ENCODE data around the gene TRIM52. TPM values are rescaled to one million over a fixed set of nuclear protein-coding genes. Genes with fewer than 3 reads are reported as not detected.
A peak's percentile ranks its signal among the peaks of the same experiment; 100 is the strongest.

TRIM52 gene
- total and polyA plus RNA-seq, 4 donors = 3.0 to 19.3 (median 15.3) TPM

DNA sequence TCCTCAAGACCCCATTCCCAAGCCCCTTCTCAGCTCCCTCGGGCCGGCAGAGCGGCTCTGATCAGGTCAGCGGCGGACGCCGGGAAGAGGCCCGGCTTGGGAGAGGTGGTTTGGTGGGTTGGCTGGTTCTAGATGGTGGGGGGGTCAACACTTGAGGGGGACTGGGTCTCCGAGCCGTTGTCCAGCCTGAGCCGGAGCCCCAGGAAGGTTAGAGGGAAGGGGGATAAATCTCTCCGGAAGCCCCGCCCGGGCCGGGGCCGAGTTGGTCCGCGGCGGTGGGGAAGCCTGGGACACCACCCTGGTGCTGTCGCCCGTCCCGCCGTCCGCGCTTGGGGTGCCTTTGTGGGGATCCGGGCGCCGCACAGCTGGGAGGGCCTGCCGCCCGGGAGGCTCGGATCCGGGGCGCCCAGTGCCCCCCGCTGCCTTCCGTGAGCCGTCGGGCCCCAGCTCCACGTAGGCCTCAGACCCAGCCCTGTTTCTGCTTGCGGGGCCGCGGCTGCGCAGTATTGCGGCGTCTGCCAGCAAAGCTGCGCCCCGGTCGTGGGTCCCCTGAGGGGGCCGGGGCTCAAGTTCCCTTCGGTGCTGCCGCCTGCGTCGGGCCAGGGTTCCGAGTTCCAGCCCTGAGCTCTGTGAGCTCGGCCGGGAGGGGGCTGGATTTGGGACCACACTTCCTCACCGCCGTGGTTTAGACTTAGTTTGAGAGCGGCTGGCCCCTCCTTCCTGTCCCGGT lies 542 bp upstream of the TRIM52 start:
- ATAC-seq (ENCODE audit: low FRiP score) (peak; percentile 82), DNase-seq (peak; percentile 84 to 89)
- intact Hi-C loops (cut with DNase I) = loop anchor here (5.0 to 10.0 kb wide), 2 partner anchors 69 to 77 kb away; no protein-coding TSS in a partner anchor
- Histone ChIP-seq H3K27me3 (ENCODE audit: control insufficient read depth in 1 of 2, insufficient read depth in 2 of 2, low read length in 1 of 2) (no peaks in the 10 kb centered on the region), H3K36me3 (ENCODE audit: control insufficient read depth in 1 of 2, insufficient read depth in 2 of 2, low read length in 1 of 2) (no peaks in the 10 kb centered on the region), H3K27ac (ENCODE audit: low read depth in 1 of 2, low read length in 2 of 2) (peak overlapping the region; percentile 75 to 98), H3K4me1 (ENCODE audit: control insufficient read depth in 1 of 2, insufficient read depth in 2 of 2, low read length in 2 of 2) (no peaks in the 10 kb centered on the region), H3K4me3 (ENCODE audit: low read length in 2 of 2) (peak overlapping the region; percentile 44 to 93), H3K9me3 (ENCODE audit: control insufficient read depth, low read length) (no peaks in the 10 kb centered on the region)
- WGBS, 2 donors = 1% methylated on average over 43 to 59 of the region's 59 CpGs

DNA sequence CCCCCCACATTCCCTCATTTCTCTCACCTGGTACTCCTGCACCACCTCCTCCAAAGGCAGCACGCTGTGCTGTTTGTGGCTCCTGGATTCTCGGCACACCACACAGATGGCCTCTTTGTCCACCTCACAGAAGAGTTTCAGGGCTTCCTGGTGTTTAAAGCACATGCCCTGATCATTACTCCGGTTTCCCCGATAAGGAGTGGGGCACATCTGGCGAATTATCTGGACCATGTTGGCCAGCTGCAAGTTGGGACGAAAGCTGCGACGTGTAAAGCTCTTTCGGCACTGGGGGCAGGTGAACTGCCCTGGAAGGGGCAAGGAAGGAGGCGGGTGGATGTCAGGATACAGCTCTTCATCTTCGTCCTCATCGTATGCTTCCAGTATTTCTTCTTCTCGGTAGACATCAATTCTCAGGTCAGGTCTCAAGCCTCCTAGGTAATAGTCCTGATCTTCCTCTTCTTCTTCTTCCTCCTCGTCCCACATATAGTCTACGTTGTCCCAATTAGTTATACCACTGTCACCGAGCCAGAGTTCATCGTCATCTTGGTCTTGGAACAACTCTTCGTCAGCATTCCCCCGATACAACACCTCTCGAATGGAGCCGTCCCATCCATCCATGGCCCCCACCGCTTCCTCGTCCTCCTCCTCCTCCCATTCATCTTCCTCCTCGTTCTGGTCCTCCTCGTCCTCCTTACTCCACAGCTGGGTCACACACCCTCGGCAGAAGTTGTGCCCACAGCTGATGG lies 796 bp downstream of the TRIM52 start:
- DNase-seq (peak in 1 of 2 donors; percentile 19), ATAC-seq (ENCODE audit: low FRiP score) (no peak)
- Histone ChIP-seq H3K36me3 (ENCODE audit: control insufficient read depth in 1 of 2, insufficient read depth in 2 of 2, low read length in 1 of 2) (no peaks in the 10 kb centered on the region), H3K9me3 (ENCODE audit: control insufficient read depth, low read length) (no peaks in the 10 kb centered on the region), H3K4me3 (ENCODE audit: low read length in 2 of 2) (peak overlapping the region; percentile 44 to 93), H3K27me3 (ENCODE audit: control insufficient read depth in 1 of 2, insufficient read depth in 2 of 2, low read length in 1 of 2) (no peaks in the 10 kb centered on the region), H3K4me1 (ENCODE audit: control insufficient read depth in 1 of 2, insufficient read depth in 2 of 2, low read length in 2 of 2) (no peaks in the 10 kb centered on the region), H3K27ac (ENCODE audit: low read depth in 1 of 2, low read length in 2 of 2) (peak overlapping the region in 1 of 2 donors; percentile 57)
- WGBS, 2 donors = 1 to 2% methylated on average over 26 of the region's 26 CpGs
- intact Hi-C loops (cut with DNase I) = loop anchor here (5.0 to 10.0 kb wide), 2 partner anchors 68 to 75 kb away; no protein-coding TSS in a partner anchor

DNA sequence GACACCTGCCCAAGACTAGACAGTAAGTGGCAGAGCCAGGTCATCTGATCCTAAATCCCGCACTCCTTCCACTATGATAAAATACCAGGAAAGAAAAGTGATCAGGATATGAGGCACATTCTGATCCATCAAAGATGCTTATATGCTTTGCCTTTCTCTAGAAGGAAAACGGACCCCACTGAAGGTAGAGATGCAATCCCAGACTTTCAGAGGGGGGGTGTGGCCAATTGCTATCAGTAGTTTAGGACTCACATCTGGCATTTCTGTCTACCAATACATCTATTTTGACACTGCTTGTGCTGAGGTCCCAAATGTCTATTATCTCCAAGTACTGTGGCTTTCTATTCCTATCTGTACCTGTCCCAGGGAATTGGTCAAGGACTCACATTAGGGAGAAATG lies 1.7 kb downstream of the TRIM52 start:
- Histone ChIP-seq H3K4me1 (ENCODE audit: control insufficient read depth in 1 of 2, insufficient read depth in 2 of 2, low read length in 2 of 2) (no peaks in the 10 kb centered on the region), H3K27ac (ENCODE audit: low read depth in 1 of 2, low read length in 2 of 2) (no peak overlapping the region), H3K9me3 (ENCODE audit: control insufficient read depth, low read length) (no peaks in the 10 kb centered on the region), H3K36me3 (ENCODE audit: control insufficient read depth in 1 of 2, insufficient read depth in 2 of 2, low read length in 1 of 2) (no peaks in the 10 kb centered on the region), H3K27me3 (ENCODE audit: control insufficient read depth in 1 of 2, insufficient read depth in 2 of 2, low read length in 1 of 2) (no peaks in the 10 kb centered on the region), H3K4me3 (ENCODE audit: low read length in 2 of 2) (peak overlapping the region; percentile 44 to 93)
- 25 to 34% methylated on average over 2 of the region's 2 CpGs for WGBS, 2 donors
- intact Hi-C loops (cut with DNase I) = no loop called here
- DNase-seq (no peak), ATAC-seq (ENCODE audit: low FRiP score) (no peak)

DNA sequence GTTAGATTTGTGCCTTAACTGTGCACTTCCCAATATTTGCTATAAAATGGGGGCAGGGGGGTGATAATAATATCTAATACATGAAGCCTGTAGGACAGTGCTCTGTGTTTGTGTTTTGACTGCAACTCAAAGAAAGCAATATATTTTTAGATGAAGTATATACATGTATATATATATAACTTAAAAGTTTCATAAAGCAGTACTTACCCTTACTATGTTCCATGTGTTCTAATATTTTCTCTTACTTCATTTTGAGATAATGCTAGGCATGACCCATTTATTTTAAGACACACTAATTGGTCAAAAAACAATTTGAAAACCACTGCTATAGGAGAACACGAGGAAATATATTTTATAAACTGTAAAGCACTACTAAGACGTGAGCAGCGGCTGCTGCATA lies 2.4 kb downstream of the TRIM52 start:
- DNase-seq (no peak), ATAC-seq (ENCODE audit: low FRiP score) (no peak)
- H3K9me3 ChIP-seq (ENCODE audit: control insufficient read depth, low read length) = no peaks in the 10 kb centered on the region
- intact Hi-C loops (cut with DNase I) = no loop called here
- H3K4me1 ChIP-seq (ENCODE audit: control insufficient read depth in 1 of 2, insufficient read depth in 2 of 2, low read length in 2 of 2) = no peaks in the 10 kb centered on the region
- 39 to 44% methylated on average over 3 of the region's 3 CpGs for WGBS, 2 donors
- H3K27ac ChIP-seq (ENCODE audit: low read depth in 1 of 2, low read length in 2 of 2) = no peak overlapping the region
- H3K27me3 ChIP-seq (ENCODE audit: control insufficient read depth in 1 of 2, insufficient read depth in 2 of 2, low read length in 1 of 2) = no peaks in the 10 kb centered on the region
- no peaks in the 10 kb centered on the region for H3K36me3 ChIP-seq (ENCODE audit: control insufficient read depth in 1 of 2, insufficient read depth in 2 of 2, low read length in 1 of 2)
- H3K4me3 ChIP-seq (ENCODE audit: low read length in 2 of 2) = peak overlapping the region in 1 of 2 donors; percentile 93

DNA sequence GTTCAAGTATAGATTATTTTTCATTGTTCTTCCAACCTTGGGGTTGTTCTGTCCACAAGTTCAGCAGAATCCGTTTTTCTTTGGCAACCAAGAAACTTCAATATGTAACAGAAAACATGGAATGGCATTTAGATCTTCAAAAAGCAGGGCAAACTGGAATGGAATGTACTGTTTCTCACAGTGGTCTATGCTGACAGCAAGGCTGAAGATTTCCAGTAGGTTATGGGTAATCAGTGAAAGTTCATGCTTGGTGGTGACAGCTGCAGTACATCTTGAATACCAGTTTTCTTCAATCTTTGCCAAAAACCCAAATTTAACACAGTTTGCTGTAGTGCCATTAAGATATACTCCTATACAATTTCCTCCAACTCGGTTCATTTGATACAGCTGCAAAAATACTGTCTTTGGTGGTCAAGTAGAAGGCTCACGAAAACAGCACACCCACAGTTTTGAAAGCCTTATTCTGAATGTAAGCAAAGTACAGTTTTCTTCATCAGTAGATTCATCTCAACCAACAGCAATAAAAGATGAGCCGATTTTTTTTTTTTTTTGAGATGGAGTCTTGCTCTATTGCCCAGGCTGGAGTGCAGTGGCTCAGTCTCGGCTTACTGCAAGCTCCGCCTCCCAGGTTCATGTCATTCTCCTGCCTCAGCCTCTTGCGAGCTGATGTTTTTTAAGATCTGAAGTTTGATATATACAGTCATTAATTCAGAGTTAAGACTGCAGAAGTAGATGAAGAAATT lies 4.9 kb downstream of the TRIM52 start:
- intact Hi-C loops (cut with DNase I) = no loop called here
- 60 to 64% methylated on average over 7 of the region's 7 CpGs for WGBS, 2 donors
- no peaks in the 10 kb centered on the region for H3K27me3 ChIP-seq (ENCODE audit: control insufficient read depth in 1 of 2, insufficient read depth in 2 of 2, low read length in 1 of 2)
- H3K36me3 ChIP-seq (ENCODE audit: control insufficient read depth in 1 of 2, insufficient read depth in 2 of 2, low read length in 1 of 2) = peaks cover 0 to 1% of the 10 kb centered on the region in 2 donors
- no peak overlapping the region for H3K4me3 ChIP-seq (ENCODE audit: low read length in 2 of 2)
- no peaks in the 10 kb centered on the region for H3K9me3 ChIP-seq (ENCODE audit: control insufficient read depth, low read length)
- ATAC-seq (ENCODE audit: low FRiP score) (no peak), DNase-seq (no peak)
- no peak overlapping the region for H3K27ac ChIP-seq (ENCODE audit: low read depth in 1 of 2, low read length in 2 of 2)
- H3K4me1 ChIP-seq (ENCODE audit: control insufficient read depth in 1 of 2, insufficient read depth in 2 of 2, low read length in 2 of 2) = peaks cover 0 to 2% of the 10 kb centered on the region in 2 donors

DNA sequence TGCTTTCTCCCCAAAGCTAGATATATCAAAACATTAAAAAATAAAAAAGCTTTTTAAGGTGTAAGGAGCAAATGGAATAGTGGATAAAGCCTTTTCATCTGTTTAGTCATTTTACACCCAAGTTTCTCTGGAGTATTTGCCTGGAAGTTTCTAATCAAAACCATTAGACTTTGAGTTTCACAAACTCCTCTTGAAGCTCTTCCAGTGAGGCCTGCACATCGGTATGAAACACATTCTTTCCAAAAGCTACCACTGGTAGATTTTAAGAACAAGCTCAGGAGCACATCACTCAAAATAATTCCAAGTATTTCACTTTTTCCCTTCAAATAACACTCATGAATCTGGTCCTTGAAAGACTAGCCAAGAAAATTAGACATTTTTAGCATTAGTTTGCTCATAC lies 5.7 kb downstream of the TRIM52 start:
- ATAC-seq (ENCODE audit: low FRiP score) = no peak

DNA sequence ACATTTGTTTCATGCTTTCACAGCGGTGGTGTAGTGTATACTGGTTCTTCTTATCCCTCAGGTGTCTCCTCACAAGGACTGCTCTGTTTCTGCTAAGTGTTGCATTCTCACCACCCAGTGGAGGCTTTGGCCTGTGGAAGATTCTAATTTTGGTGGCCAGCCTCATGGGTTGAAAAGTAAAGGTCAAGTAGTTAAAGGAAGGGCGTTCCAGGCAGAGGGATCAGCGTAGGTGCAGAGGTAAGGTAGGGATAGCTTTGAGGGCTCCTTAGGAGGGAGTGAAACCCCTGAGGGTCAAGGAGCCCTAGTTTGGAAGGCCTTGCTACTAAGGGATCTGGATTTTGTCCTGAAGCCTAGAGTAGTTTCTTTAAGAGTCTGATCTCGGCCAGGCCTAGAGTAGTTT lies 12.7 kb downstream of the TRIM52 start:
- Histone ChIP-seq H3K36me3 (ENCODE audit: control insufficient read depth in 1 of 2, insufficient read depth in 2 of 2, low read length in 1 of 2) (peaks cover 0 to 1% of the 10 kb centered on the region in 2 donors), H3K4me3 (ENCODE audit: low read length in 2 of 2) (peak overlapping the region; percentile 16 to 36), H3K27ac (ENCODE audit: low read depth in 1 of 2, low read length in 2 of 2) (no peak overlapping the region), H3K9me3 (ENCODE audit: control insufficient read depth, low read length) (no peaks in the 10 kb centered on the region), H3K27me3 (ENCODE audit: control insufficient read depth in 1 of 2, insufficient read depth in 2 of 2, low read length in 1 of 2) (no peaks in the 10 kb centered on the region), H3K4me1 (ENCODE audit: control insufficient read depth in 1 of 2, insufficient read depth in 2 of 2, low read length in 2 of 2) (peaks cover 1 to 2% of the 10 kb centered on the region in 2 donors)
- 58 to 62% methylated on average over 4 of the region's 4 CpGs for WGBS, 2 donors
- DNase-seq (no peak), ATAC-seq (ENCODE audit: low FRiP score) (no peak)
- intact Hi-C loops (cut with DNase I) = loop anchor here in 1 of 2 donors (10.0 kb wide), 1 partner anchor 443 kb away; the partner anchor contains the start of gene MGAT1

More for the DNA sequence above, 5.7 kb downstream of the TRIM52 start:
- intact Hi-C loops (cut with DNase I) = no loop called here
- Histone ChIP-seq H3K36me3 (ENCODE audit: control insufficient read depth in 1 of 2, insufficient read depth in 2 of 2, low read length in 1 of 2) (peaks cover 0 to 1% of the 10 kb centered on the region in 2 donors), H3K9me3 (ENCODE audit: control insufficient read depth, low read length) (no peaks in the 10 kb centered on the region), H3K4me3 (ENCODE audit: low read length in 2 of 2) (no peak overlapping the region), H3K4me1 (ENCODE audit: control insufficient read depth in 1 of 2, insufficient read depth in 2 of 2, low read length in 2 of 2) (peaks cover 2% of the 10 kb centered on the region in 2 donors), H3K27me3 (ENCODE audit: control insufficient read depth in 1 of 2, insufficient read depth in 2 of 2, low read length in 1 of 2) (no peaks in the 10 kb centered on the region), H3K27ac (ENCODE audit: low read depth in 1 of 2, low read length in 2 of 2) (no peak overlapping the region)
- no peak for DNase-seq
- 2 to 5% methylated on average over 1 of the region's 1 CpG for WGBS, 2 donors

DNA sequence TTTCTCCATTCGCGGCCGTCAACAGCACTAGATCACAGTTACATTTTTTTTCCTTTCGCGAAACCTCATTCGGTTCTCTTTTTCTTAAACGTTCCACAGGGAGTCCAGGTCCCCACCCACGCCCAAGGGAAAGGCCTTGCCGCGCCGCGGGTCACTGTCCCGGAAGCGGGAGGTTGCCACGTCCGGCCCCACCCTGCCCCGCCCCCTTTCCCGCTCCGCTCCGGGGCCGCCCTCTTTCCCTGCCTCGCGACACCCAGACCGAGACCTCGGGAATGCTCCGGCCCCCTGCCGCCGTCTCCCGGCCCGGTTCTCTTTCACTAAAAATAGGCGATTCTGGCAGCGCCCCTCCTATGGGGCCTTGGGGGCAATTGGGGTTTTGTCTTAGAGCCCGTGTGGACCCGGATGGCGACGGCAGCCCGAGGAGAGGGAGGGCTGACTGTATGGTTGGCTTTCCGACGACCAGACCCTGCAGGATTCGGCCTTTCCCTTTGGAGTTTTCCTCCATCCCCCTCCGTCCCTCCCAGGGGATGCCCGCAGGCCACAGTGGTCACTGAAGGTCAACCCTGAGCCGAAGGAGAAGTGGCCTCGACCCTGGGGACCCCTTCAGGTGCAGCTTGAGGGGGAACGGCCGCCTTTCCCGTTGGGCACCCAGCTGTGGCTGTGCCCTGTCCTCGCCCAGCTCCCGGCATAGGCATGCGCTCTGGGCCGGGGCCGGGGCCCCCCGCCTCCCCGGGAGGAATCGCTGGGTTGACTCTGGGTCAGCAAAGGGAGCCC lies 14.5 kb downstream of the TRIM52 start:
- peaks cover 0 to 2% of the 10 kb centered on the region in 2 donors for H3K4me1 ChIP-seq (ENCODE audit: control insufficient read depth in 1 of 2, insufficient read depth in 2 of 2, low read length in 2 of 2)
- peak overlapping the region; percentile 67 to 73 for H3K4me3 ChIP-seq (ENCODE audit: low read length in 2 of 2)
- peak overlapping the region; percentile 51 to 98 for H3K27ac ChIP-seq (ENCODE audit: low read depth in 1 of 2, low read length in 2 of 2)
- ATAC-seq (ENCODE audit: low FRiP score) (peak; percentile 91), DNase-seq (peak; percentile 94 to 97)
- H3K36me3 ChIP-seq (ENCODE audit: control insufficient read depth in 1 of 2, insufficient read depth in 2 of 2, low read length in 1 of 2) = peaks cover 0 to 3% of the 10 kb centered on the region in 2 donors
- no peaks in the 10 kb centered on the region for H3K27me3 ChIP-seq (ENCODE audit: control insufficient read depth in 1 of 2, insufficient read depth in 2 of 2, low read length in 1 of 2)
- WGBS, 2 donors = 0% methylated on average over 53 to 55 of the region's 55 CpGs
- H3K9me3 ChIP-seq (ENCODE audit: control insufficient read depth, low read length) = no peaks in the 10 kb centered on the region
- intact Hi-C loops (cut with DNase I) = loop anchor here in 1 of 2 donors (10.0 kb wide), 1 partner anchor 442 kb away; the partner anchor contains the start of gene MGAT1
